ENCODE measurements around the gene SHH.

Gene SHH

DNA sequence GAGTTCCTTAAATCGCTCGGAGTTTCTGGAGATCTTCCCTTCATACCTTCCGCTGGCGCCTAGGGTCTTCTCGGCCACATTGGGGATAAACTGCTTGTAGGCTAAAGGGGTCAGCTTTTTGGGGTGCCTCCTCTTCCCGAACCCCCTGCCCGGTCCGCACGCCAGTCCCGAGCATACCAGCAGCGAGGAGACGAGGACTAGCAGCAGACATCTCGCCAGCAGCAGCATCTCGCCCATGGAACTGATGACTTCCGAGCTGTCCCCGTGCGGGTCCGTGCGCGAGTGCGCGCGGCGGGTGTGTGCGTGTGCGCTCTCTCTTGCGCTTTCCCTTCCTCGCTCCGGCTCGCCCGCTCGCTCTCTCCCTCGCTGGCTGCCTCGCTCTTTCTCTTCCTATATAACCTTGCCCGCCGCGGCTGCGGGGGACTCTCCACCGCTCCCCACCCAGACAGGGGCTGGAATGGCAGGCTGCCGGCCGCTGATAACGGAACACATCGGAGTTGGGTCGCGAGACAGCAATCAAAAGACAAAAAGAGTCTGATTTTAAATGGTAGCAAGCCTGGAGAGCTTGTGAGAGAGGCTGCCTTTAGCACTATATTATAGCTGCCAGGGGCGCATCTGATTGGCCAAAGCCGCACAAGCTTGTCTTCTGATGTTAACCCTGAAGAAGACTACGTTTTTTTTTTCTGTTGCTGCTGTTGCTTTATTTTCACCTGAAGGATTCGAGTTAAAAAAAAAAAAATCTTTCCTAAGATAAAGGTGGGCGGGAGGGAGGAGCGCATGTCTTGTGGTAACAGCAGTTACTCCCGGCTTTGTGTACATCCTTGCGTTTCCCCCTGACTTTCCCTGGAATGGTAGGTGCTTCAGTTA is at the start of gene SHH:
TSS of gene SHH (minus strand) at position 569 of the 867 bp plus-strand sequence. CDS start at position 228, 341 bp downstream.
- Histone ChIP-seq H3K9me3 (ENCODE audit: control insufficient read depth, insufficient read depth, low read length) (peaks cover 2% of the 10 kb centered on the region; the same call in 1 of the 2 replicates), H3K27me3 (ENCODE audit: control insufficient read depth, low read length) (peaks cover 64% of the 10 kb centered on the region), H3K4me2 (ENCODE audit: low read length) (no peak within 1 kb of the TSS), H4K20me1 (ENCODE audit: control insufficient read depth, insufficient read depth, low read depth, low read length) (no peaks in the 10 kb centered on the region; the same call in 1 of the 2 replicates), H3F3A (ENCODE audit: control insufficient read depth, insufficient read depth) (no peaks in the 10 kb centered on the region), H3K27ac (ENCODE audit: low read depth, low read length) (no peak within 1 kb of the TSS), H3K36me3 (ENCODE audit: control insufficient read depth, low read length) (no peaks in the 10 kb centered on the region), H3K4me3 (ENCODE audit: low read length) (no peak within 1 kb of the TSS), H3K9me2 (replicated peaks; ENCODE audit: control insufficient read depth, low read length) (no peaks in the 10 kb centered on the region), H3K79me2 (ENCODE audit: control insufficient read depth, low read length) (no peaks in the 10 kb centered on the region), H3K4me1 (ENCODE audit: control insufficient read depth, low read length) (peaks cover 5% of the 10 kb centered on the region)
- TF ChIP-seq, protein P1, sequence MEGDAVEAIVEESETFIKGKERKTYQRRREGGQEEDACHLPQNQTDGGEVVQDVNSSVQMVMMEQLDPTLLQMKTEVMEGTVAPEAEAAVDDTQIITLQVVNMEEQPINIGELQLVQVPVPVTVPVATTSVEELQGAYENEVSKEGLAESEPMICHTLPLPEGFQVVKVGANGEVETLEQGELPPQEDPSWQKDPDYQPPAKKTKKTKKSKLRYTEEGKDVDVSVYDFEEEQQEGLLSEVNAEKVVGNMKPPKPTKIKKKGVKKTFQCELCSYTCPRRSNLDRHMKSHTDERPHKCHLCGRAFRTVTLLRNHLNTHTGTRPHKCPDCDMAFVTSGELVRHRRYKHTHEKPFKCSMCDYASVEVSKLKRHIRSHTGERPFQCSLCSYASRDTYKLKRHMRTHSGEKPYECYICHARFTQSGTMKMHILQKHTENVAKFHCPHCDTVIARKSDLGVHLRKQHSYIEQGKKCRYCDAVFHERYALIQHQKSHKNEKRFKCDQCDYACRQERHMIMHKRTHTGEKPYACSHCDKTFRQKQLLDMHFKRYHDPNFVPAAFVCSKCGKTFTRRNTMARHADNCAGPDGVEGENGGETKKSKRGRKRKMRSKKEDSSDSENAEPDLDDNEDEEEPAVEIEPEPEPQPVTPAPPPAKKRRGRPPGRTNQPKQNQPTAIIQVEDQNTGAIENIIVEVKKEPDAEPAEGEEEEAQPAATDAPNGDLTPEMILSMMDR (IDR thresholded peaks at IDR 0.05; ENCODE audit: low read depth, low read length, poor library complexity, severe bottlenecking): no peak
- 0 out of 2 replicates have a peak, but pooled peaks have one; percentile 43 for TF ChIP-seq EZH2phosphoT487 (IDR thresholded peaks at IDR 0.05; ENCODE audit: borderline replicate concordance, low read length)

DNA sequence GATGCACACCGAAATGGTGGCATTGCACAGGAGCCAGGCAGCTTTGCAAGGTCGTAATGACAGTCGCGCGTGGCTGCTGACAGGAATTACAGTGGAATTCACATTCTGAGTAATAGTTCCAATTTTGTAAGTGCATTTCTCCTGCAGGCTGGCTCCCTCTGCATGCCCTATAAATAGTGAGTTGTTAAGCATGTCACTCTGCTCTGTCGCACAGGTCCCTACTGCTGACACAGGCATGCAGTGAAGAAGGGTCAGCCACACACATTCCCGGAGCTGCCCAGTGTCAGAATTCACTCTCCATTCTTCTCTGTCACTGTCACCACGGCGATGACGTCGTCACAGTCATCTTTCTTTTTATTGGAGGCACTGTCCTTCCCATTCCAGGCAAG is 49.2 kb upstream of the SHH start:
- no peak overlapping the region for H3K27ac ChIP-seq (ENCODE audit: low read depth, low read length)
- TF ChIP-seq, protein P1 (IDR thresholded peaks at IDR 0.05; ENCODE audit: low read depth, low read length, poor library complexity, severe bottlenecking): no peak
- TF ChIP-seq EZH2phosphoT487 (IDR thresholded peaks at IDR 0.05; ENCODE audit: borderline replicate concordance, low read length): no peak
- no peaks in the 10 kb centered on the region for H3F3A ChIP-seq (ENCODE audit: control insufficient read depth, insufficient read depth)
- no peaks in the 10 kb centered on the region for H3K27me3 ChIP-seq (ENCODE audit: control insufficient read depth, low read length)
- H3K4me1 ChIP-seq (ENCODE audit: control insufficient read depth, low read length): no peaks in the 10 kb centered on the region
- no peaks in the 10 kb centered on the region for H3K9me2 ChIP-seq (replicated peaks; ENCODE audit: control insufficient read depth, low read length)
- H3K4me3 ChIP-seq (ENCODE audit: low read length): no peak overlapping the region
- no peaks in the 10 kb centered on the region for H4K20me1 ChIP-seq (ENCODE audit: control insufficient read depth, insufficient read depth, low read depth, low read length)
- H3K4me2 ChIP-seq (ENCODE audit: low read length): no peak overlapping the region
- H3K9me3 ChIP-seq (ENCODE audit: control insufficient read depth, insufficient read depth, low read length): no peaks in the 10 kb centered on the region
- H3K79me2 ChIP-seq (ENCODE audit: control insufficient read depth, low read length): no peaks in the 10 kb centered on the region
- H3K36me3 ChIP-seq (ENCODE audit: control insufficient read depth, low read length): no peaks in the 10 kb centered on the region

DNA sequence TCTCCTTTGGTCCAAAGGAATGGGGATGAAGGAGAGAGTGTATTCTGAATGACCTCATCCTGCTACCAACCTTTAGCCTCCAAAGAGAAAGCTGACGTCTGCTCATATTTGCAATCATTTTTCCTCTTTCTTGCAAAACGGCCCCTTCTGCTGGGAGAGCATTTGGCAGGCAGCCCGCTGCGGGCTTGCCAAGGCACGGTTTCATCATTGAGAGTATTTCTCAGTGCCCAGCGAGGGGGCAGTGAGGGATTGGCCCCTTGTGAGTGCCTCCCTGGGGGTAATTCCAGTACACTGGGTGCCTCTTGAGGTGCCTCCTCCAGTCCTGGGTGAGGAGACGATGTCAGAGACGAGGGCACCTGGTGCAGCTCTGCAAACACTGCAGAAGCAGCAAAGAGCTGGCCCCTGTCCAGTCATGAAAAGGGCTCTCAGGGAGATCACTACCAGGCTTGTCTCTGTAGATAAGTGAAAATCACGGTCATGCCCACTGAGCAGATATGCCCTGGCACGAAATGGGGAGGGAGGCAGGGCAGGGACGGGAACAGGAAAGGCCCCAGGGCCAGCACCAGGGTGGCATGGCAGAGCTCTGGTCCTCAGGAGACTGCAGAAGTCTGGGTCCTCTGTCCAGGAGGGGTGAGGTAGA is 48.7 kb upstream of the SHH start:
- H3F3A ChIP-seq (ENCODE audit: control insufficient read depth, insufficient read depth): no peaks in the 10 kb centered on the region
- no peaks in the 10 kb centered on the region for H3K36me3 ChIP-seq (ENCODE audit: control insufficient read depth, low read length)
- no peaks in the 10 kb centered on the region for H3K79me2 ChIP-seq (ENCODE audit: control insufficient read depth, low read length)
- no peaks in the 10 kb centered on the region for H3K4me1 ChIP-seq (ENCODE audit: control insufficient read depth, low read length)
- TF ChIP-seq, protein P1 (IDR thresholded peaks at IDR 0.05; ENCODE audit: low read depth, low read length, poor library complexity, severe bottlenecking): no peak
- TF ChIP-seq EZH2phosphoT487 (IDR thresholded peaks at IDR 0.05; ENCODE audit: borderline replicate concordance, low read length): no peak
- no peak overlapping the region for H3K4me3 ChIP-seq (ENCODE audit: low read length)
- no peak overlapping the region for H3K27ac ChIP-seq (ENCODE audit: low read depth, low read length)
- H3K9me2 ChIP-seq (replicated peaks; ENCODE audit: control insufficient read depth, low read length): no peaks in the 10 kb centered on the region
- no peaks in the 10 kb centered on the region for H3K27me3 ChIP-seq (ENCODE audit: control insufficient read depth, low read length)
- H3K4me2 ChIP-seq (ENCODE audit: low read length): no peak overlapping the region
- H3K9me3 ChIP-seq (ENCODE audit: control insufficient read depth, insufficient read depth, low read length): no peaks in the 10 kb centered on the region
- H4K20me1 ChIP-seq (ENCODE audit: control insufficient read depth, insufficient read depth, low read depth, low read length): no peaks in the 10 kb centered on the region
